ENCODE data around the gene SUPT3H.
"Not testable (repeated sequence)": the region's sequence is repeated elsewhere in the genome, so short reads cannot be mapped to it uniquely, and the experiment has no call there.

Gene SUPT3H

GRCh38 chr6:45057711-45058110, 320.0 kb downstream of the SUPT3H start:
- Mint-ChIP-seq H3K4me3 (no peak overlapping the region), H3K4me1 (peaks cover 8% of the 10 kb centered on the region), H3K36me3 (ENCODE audit: low read depth) (peaks cover 1% of the 10 kb centered on the region), H3K9me3 (peaks cover 19% of the 10 kb centered on the region), H3K27me3 (no peaks in the 10 kb centered on the region), H3K27ac (no peak overlapping the region)
- no peak for ATAC-seq
- DNase-seq = no peak

DNA sequence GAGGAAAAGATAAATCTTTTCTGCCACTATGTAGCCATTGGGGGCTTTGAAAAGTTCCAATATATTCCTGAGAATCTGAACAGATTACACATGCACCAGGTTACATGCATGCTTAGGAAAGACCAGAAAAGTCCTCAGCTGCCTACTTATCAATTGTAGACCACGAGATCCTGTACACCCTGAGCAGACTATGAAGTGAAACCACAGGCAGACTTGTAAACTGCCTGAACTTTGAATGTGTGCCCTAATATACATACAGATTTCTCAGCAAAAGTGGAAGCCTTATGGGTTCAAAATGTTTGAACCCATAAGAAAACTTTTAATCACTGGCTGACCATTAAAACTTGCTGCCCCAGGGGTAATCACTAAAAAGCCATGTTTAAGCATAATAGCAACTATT, 323.1 kb downstream of the SUPT3H start:
- Mint-ChIP-seq H3K36me3 (ENCODE audit: low read depth) (peaks cover 1% of the 10 kb centered on the region), H3K27me3 (no peaks in the 10 kb centered on the region), H3K9me3 (peaks cover 4% of the 10 kb centered on the region), H3K27ac (no peak overlapping the region), H3K4me3 (no peak overlapping the region), H3K4me1 (peaks cover 11% of the 10 kb centered on the region)
- no peak for ATAC-seq
- DNase-seq = no peak

GRCh38 chr6:45052325-45052724, 325.4 kb downstream of the SUPT3H start:
- Mint-ChIP-seq H3K4me1 (peaks cover 30% of the 10 kb centered on the region), H3K27me3 (no peaks in the 10 kb centered on the region), H3K27ac (no peak overlapping the region), H3K36me3 (ENCODE audit: low read depth) (peaks cover 5% of the 10 kb centered on the region), H3K4me3 (no peak overlapping the region), H3K9me3 (peaks cover 6% of the 10 kb centered on the region)
- DNase-seq (no peak), ATAC-seq (no peak)

DNA sequence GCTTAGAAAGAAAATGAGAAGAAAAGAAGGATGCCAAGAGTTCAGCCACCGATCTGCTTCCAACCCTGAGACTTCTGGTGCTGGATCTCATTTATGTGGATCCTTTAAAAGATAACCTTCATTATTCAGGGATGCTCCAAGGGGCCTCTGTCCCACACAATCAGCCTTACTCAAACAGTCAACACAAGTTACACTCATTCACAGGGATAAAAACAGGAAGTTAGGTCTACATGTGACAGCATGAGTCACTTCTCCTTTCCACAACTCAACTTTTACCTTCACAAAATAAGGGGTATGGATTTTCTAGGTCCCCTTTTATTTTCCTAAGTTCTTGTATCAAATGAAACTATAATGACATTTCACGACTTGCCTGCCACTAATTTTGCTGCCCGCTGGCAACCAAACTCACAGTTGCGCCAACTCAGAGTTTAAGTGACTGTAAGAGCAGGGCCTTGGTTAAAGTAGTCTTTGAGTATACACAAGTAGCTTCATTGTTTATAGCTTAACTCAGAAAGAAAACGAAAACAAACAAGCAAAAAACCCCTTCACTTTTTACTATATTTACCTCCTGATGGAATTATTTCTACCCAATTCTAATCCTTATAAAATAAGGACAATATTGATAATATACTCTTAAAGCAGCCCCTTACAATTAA, 328.4 kb downstream of the SUPT3H start:
- DNase-seq = no peak
- ATAC-seq = peak; percentile 52
- H3K4me3 Mint-ChIP-seq = no peak overlapping the region
- H3K27ac Mint-ChIP-seq = no peak overlapping the region
- H3K4me1 Mint-ChIP-seq = peaks cover 41% of the 10 kb centered on the region
- H3K27me3 Mint-ChIP-seq = no peaks in the 10 kb centered on the region
- H3K9me3 Mint-ChIP-seq = peaks cover 6% of the 10 kb centered on the region
- peaks cover 5% of the 10 kb centered on the region for H3K36me3 Mint-ChIP-seq (ENCODE audit: low read depth)

DNA sequence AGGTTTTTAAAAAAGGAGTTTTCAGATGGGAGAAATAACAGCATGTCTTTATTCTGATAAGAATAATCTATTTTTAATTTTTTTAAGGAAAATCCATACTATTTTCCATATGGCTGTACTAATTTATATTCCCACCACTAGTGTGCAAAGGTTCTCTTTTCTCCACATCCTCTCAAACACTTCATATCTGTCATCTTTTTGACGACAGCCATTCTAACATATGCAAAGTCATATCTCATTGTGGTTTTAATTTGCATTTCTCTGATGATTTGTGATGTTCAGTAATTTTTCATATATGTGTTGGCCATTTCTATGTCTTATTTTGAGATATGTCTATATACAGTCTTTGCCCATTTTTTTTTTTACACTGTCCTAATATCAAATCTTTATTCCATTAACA, 330.2 kb downstream of the SUPT3H start:
- H3K36me3 Mint-ChIP-seq (ENCODE audit: low read depth) = peaks cover 5% of the 10 kb centered on the region
- no peak overlapping the region for H3K27ac Mint-ChIP-seq
- peaks cover 6% of the 10 kb centered on the region for H3K9me3 Mint-ChIP-seq
- ATAC-seq = no peak
- peaks cover 42% of the 10 kb centered on the region for H3K4me1 Mint-ChIP-seq
- H3K27me3 Mint-ChIP-seq = no peaks in the 10 kb centered on the region
- DNase-seq = no peak
- H3K4me3 Mint-ChIP-seq = no peak overlapping the region

GRCh38 chr6:45045253-45045601, 332.5 kb downstream of the SUPT3H start:
- no peaks in the 10 kb centered on the region for H3K27me3 Mint-ChIP-seq
- H3K4me1 Mint-ChIP-seq = peaks cover 42% of the 10 kb centered on the region
- no peak for DNase-seq
- H3K27ac Mint-ChIP-seq = no peak overlapping the region
- no peak for ATAC-seq
- H3K36me3 Mint-ChIP-seq (ENCODE audit: low read depth) = peaks cover 5% of the 10 kb centered on the region
- H3K9me3 Mint-ChIP-seq = peaks cover 6% of the 10 kb centered on the region
- no peak overlapping the region for H3K4me3 Mint-ChIP-seq

DNA sequence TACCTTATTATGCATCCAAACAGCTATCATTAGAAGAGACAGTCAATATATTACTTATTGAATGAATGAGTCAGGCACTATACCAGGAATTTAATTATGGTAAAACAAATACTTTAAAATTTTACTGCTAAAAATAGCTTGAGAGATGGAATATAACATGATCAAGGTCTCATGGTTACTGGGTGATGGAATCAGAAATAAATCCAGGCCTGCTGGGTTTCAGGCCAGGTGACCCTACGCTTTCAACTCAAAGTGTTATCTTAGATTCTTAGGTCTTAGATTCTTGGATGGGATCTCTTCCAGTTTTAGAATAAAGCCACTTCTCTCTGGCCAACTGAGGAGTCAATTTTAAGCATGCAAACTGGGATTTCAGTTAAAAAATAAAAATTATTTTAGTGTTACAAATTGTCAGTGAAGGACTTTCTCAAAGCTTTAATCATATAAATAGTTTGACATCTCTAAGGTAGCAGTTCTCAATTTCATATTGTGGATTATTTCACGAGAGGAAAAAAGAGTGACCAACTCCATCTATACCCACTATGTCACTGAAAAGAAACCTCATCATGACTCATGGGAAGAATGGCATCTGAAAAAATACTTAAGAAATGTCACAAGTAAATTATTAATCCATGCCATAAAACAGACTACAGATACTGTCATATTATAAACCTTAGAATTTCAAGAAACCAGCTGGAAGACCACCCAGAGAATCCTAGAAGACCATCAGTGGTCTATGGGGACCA, 333.1 kb downstream of the SUPT3H start:
- H3K9me3 Mint-ChIP-seq = peaks cover 6% of the 10 kb centered on the region
- H3K27ac Mint-ChIP-seq = no peak overlapping the region
- no peak for ATAC-seq
- DNase-seq = no peak
- H3K4me1 Mint-ChIP-seq = peaks cover 39% of the 10 kb centered on the region
- peaks cover 5% of the 10 kb centered on the region for H3K36me3 Mint-ChIP-seq (ENCODE audit: low read depth)
- H3K27me3 Mint-ChIP-seq = no peaks in the 10 kb centered on the region
- H3K4me3 Mint-ChIP-seq = no peak overlapping the region

DNA sequence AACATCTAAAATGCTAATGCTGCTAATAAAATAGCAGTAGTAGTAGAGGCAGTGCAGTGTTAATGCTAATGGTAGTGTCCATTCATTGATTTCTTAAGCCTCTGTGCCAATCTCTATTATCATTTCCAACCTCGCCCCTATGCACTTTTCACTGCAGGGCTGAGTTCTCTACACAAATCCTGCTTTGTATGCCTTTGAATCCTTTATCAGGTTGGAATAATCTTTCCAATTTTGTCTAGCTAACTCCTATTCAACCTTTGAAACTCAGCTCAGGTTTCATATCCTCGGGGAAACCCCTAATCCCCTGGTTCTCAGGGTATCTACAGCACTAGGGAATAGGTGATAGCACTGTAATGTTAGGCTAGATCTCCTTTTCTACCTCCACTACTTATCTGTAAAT, 333.6 kb downstream of the SUPT3H start:
- H3K36me3 Mint-ChIP-seq (ENCODE audit: low read depth) = peaks cover 4% of the 10 kb centered on the region

DNA sequence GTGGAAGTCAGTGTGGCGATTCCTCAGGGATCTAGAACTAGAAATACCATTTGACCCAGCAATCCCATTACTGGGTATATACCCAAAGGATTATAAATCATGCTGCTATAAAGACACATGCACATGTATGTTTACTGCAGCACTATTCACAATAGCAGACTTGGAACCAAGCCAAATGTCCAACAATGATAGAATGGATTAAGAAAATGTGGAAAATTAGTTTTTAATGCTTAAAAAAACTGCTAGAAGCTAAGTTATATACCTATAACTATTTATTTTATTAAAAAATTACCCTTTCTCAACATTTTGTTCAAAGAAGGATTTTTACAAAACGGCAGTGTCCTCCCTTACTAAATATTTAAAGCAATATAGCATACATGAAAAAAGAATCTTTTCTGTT, 335.1 kb downstream of the SUPT3H start:
- not testable (repeated sequence) for ATAC-seq; H3K27me3 Mint-ChIP-seq; H3K36me3 Mint-ChIP-seq (ENCODE audit: low read depth); H3K4me3 Mint-ChIP-seq; H3K9me3 Mint-ChIP-seq; H3K27ac Mint-ChIP-seq; DNase-seq
- peaks cover 22% of the 10 kb centered on the region for H3K4me1 Mint-ChIP-seq

More for the DNA sequence above, 333.6 kb downstream of the SUPT3H start:
- DNase-seq = no peak
- Mint-ChIP-seq H3K27ac (no peak overlapping the region), H3K9me3 (peaks cover 6% of the 10 kb centered on the region), H3K27me3 (no peaks in the 10 kb centered on the region), H3K4me1 (peaks cover 33% of the 10 kb centered on the region), H3K4me3 (no peak overlapping the region)
- no peak for ATAC-seq

GRCh38 chr6:45038226-45038625, 339.5 kb downstream of the SUPT3H start:
- no peak overlapping the region for H3K4me3 Mint-ChIP-seq
- no peaks in the 10 kb centered on the region for H3K36me3 Mint-ChIP-seq (ENCODE audit: low read depth)
- no peaks in the 10 kb centered on the region for H3K4me1 Mint-ChIP-seq
- DNase-seq (no peak), ATAC-seq (no peak)
- H3K27me3 Mint-ChIP-seq = no peaks in the 10 kb centered on the region
- no peaks in the 10 kb centered on the region for H3K9me3 Mint-ChIP-seq
- no peak overlapping the region for H3K27ac Mint-ChIP-seq

DNA sequence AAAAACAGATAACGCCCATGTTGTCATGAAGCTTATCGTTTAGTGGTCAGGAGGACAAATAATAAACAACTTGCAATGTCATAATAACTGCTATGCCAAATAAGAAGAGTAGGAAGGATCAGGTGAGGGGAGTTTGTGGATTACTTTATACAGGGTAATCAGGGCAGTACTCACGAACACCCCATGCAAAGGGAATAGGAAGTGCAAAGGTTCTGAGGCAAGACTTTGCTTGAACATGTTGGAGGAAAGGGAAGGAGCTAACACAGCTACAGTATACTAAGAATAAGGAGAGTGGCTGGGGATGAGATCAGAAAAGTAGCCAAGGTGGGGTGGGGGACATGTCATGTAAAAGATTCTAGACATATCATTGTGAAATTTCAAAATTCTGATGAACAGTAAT, 341.6 kb downstream of the SUPT3H start:
- no peaks in the 10 kb centered on the region for H3K27me3 Mint-ChIP-seq
- no peaks in the 10 kb centered on the region for H3K36me3 Mint-ChIP-seq (ENCODE audit: low read depth)
- H3K27ac Mint-ChIP-seq = no peak overlapping the region
- H3K4me1 Mint-ChIP-seq = peaks cover 2% of the 10 kb centered on the region
- DNase-seq (no peak), ATAC-seq (no peak)
- H3K9me3 Mint-ChIP-seq = no peaks in the 10 kb centered on the region
- no peak overlapping the region for H3K4me3 Mint-ChIP-seq

DNA sequence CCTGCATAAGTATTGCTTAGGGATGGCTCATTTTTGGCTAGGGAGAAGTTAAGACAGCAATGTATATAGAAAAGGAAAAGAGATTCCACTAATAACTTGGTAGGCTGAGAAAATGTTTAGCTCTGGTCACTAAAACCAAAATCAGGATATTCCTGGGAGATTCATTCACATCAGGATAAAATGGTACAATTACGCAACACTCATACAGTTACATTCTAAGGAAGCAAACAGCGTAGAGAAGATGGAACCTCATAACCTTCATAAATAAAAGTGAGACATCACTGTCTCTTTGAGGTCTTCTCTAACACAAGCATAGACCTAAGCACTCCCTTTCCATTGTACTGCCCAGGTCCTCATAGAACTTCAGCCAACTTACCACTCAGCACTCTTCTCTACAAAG, 345.3 kb downstream of the SUPT3H start:
- peaks cover 2% of the 10 kb centered on the region for H3K4me1 Mint-ChIP-seq

DNA sequence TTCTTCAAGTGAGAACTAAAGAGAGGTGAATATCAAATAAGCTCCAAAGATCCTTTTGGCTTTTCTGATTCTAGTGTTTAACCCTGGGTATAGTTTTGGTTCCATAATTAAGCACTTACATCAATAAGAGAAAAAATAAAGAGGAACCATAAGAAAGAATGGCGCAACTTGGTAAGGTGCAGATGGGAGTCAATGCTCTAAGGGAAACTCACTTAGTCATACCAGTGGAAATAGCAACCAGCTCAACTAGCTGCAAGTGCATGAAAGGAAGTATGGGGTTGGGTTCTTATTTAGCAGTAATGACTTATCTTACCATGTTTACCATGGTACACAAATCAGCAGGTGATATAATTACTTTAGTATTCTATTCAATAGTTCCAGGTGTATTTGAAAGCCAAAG, 346.1 kb downstream of the SUPT3H start:
- H3K4me1 Mint-ChIP-seq = peaks cover 2% of the 10 kb centered on the region
- ATAC-seq (no peak), DNase-seq (no peak)
- peaks cover 14% of the 10 kb centered on the region for H3K9me3 Mint-ChIP-seq
- no peak overlapping the region for H3K4me3 Mint-ChIP-seq
- H3K36me3 Mint-ChIP-seq (ENCODE audit: low read depth) = peaks cover 12% of the 10 kb centered on the region
- no peak overlapping the region for H3K27ac Mint-ChIP-seq
- no peaks in the 10 kb centered on the region for H3K27me3 Mint-ChIP-seq

More for the DNA sequence above, 345.3 kb downstream of the SUPT3H start:
- Mint-ChIP-seq H3K36me3 (ENCODE audit: low read depth) (peaks cover 9% of the 10 kb centered on the region), H3K4me3 (no peak overlapping the region), H3K27me3 (no peaks in the 10 kb centered on the region), H3K27ac (no peak overlapping the region), H3K9me3 (peaks cover 9% of the 10 kb centered on the region)
- ATAC-seq (no peak), DNase-seq (no peak)

DNA sequence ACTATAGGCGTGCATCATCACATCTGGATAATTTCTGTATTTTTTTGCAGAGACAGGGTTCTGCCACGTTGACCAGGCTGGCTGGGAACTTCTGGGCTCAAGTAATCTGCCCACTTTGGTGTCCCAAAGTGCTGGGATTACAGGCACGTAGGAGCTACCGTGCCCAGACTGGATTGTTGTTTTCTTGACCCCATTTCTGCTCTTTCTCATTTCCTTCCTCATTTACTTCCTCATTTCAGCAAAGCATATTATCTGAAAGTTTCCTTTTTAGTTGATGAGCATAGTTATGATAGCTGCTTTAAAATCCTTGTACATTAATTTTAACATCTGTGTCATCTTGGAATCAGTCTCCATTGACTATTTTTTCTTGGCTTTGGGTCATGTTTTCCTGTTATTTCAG, 350.6 kb downstream of the SUPT3H start:
- Mint-ChIP-seq H3K27ac (no peak overlapping the region), H3K4me3 (no peak overlapping the region), H3K27me3 (no peaks in the 10 kb centered on the region), H3K36me3 (ENCODE audit: low read depth) (peaks cover 17% of the 10 kb centered on the region), H3K9me3 (peaks cover 19% of the 10 kb centered on the region), H3K4me1 (peaks cover 10% of the 10 kb centered on the region)
- ATAC-seq (no peak), DNase-seq (no peak)

DNA sequence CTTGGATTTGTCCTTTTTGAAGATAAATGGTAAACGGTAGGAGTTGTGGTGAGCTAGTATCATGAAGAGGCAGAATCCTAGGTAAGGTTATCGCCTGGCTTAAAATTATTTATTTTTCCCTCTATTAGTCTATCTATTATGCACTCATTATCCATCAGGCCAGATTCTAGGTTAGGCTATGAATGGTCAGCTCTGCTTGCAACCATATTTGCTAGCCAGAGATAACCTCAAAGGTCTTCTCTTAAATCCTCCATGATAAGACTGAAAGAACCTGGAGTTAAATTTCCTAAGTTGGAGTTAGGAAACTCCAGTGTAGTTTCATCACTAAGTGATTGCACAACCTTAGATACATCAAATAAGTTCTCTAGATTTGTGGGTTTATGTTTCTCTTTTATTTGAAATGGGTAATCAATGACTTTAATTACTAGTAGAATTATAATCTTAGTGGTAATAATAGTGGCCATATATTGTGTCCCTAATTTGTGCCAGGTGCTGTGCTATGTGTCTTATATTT, 351.7 kb downstream of the SUPT3H start:
- DNase-seq = no peak
- H3K27ac Mint-ChIP-seq = no peak overlapping the region
- H3K9me3 Mint-ChIP-seq = peaks cover 19% of the 10 kb centered on the region
- no peak for ATAC-seq
- H3K27me3 Mint-ChIP-seq = no peaks in the 10 kb centered on the region
- H3K4me3 Mint-ChIP-seq = no peak overlapping the region
- H3K4me1 Mint-ChIP-seq = peaks cover 19% of the 10 kb centered on the region
- peaks cover 17% of the 10 kb centered on the region for H3K36me3 Mint-ChIP-seq (ENCODE audit: low read depth)

Measured in activated naive CD8-positive, alpha-beta T cell treated with anti-CD3 and anti-CD28 coated beads, Interleukin-2, amount 50 U/mL, for 24 hours (primary cell).